HG03064 (cell line): Measurements from ENCODE around the gene ALKBH8.
"Not testable (repeated sequence)": the region's sequence is repeated elsewhere in the genome, so short reads cannot be mapped to it uniquely, and the experiment has no call there.

Experiments
- ATAC-seq: cut with Tn5 transposase; IDR thresholded peaks from one replicate; pipeline ENCODE4 v1.9.1; 2021; ENCODE audit warnings: low read depth; ENCODE audit not compliant: unreplicated experiment

The ALKBH8 gene

DNA sequence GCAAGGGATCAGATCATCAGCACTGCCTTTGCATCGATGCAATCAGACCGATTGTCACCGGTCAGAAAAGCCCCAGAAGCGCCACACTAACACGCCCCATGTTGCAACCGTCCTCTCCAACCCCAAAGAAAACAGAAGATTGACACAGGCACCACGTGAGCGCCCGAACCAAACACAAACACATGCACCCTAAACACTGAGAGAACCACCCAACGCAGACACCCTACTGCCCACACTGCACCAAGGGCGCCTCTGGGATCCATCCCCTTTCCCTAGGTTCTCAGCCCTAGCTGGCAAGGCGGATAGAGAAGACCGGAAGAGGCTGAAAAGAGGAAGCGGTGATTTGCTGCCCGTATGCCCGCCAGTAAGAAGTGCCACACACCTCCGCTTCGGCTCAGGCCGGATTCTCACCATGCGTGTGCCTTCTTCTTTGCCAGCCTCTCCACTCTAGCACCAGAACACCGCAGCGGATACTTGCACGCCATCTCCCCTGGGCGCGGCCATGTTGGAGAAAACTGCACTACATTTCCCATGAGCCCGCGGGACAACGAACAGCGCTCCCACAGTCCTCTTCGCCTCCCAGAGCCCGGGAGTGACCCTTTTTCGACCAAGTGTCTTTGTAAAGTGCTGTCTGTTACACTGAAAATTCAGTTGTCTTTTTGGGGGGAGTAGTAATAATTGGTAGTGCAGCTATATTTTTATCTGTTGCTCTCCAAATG lies at the start of gene ALKBH8:
Gene ALKBH8 (minus strand): TSS at position 517 of the 719 bp plus-strand sequence. CDS start 4,842 bp downstream, outside the sequence.
- ATAC-seq = peak; percentile 80

DNA sequence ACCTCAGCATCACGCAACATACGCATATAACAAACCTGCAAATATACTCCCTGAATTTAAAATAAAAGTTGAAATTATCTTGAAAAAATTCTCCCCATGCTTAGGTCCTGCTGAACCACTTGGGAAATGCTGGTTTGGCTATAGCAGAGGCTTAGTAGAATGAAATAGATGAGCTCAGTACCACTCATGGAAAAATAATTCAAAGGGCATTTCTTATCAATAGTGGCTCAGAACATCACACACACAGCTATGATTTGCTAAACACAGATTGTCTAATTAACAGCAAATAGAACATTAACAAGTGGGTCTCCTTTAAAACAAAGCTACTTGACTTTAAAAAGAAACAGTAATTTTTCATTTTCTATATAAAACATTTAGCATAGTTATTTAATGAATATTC lies 46.9 kb upstream of the ALKBH8 start:
- no peak for ATAC-seq

GRCh38 chr11:107609400-107610218 lies 44.1 kb upstream of the ALKBH8 start:
- ATAC-seq = no peak

- ATAC-seq = no peak
Observed at GRCh38 chr11:107608809-107609208, 43.3 kb upstream of the ALKBH8 start.

DNA sequence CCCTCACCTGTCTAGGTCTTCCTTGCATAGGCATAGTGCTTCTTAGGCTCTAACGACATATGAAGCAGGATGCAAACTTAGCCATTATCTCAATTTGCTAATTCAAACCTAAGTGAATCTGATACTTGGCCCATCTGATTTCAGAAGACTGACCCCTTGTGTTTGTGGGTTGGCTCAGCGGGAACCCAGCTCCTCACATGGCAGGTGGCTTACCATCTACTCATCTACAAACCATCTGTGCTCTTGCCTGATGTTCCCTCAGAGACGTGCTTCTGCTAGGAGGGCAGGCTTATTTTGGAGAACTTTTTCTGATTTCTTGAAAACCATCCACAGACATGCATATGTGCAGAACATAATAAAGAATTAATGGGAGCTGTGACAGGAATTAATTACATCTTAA lies 40.6 kb upstream of the ALKBH8 start:
- ATAC-seq = no peak

DNA sequence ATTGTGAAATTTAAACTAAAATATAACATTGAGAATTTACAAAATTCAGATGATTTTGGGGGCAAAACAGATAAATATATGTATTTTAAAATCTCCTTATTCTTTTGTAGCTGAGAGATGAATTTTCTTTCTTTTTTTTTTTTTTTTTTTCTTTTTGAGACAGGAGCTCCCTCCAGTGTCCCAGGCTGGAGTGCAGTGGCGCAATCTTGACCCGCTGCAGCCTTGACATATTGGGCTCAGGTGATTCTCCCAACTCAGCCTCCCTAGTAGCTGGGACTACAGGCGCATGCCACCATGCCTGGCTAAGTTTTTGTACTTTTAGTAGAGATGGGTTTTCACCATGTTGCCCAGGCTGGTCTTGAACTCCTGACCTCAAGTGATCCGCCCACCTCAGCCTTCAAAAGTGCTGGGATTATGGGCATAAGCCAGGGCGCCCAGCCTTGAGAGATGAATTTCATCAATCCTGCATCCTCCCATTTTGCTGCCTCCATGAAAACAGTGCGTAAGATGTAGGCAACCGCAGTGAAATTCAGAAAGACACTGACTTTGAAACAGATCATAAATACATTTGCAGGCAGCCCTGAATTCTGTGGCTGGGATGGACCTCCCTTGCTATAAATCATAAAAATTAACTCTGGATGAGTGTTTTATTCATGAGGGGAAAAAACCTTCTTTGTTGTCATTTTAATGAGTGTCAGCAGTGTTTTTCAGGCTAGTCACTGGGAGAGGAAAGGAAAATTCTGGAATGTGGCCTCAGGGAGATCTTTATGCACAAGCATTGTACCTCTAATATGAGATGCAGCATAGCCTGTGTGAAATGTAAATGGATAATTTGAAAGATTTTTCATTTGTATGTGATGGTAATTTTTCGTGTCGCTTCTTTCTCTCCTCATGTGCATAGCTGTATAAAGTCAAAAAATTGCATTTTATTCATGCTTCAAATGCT lies 39.8 kb upstream of the ALKBH8 start:
- ATAC-seq = no peak

DNA sequence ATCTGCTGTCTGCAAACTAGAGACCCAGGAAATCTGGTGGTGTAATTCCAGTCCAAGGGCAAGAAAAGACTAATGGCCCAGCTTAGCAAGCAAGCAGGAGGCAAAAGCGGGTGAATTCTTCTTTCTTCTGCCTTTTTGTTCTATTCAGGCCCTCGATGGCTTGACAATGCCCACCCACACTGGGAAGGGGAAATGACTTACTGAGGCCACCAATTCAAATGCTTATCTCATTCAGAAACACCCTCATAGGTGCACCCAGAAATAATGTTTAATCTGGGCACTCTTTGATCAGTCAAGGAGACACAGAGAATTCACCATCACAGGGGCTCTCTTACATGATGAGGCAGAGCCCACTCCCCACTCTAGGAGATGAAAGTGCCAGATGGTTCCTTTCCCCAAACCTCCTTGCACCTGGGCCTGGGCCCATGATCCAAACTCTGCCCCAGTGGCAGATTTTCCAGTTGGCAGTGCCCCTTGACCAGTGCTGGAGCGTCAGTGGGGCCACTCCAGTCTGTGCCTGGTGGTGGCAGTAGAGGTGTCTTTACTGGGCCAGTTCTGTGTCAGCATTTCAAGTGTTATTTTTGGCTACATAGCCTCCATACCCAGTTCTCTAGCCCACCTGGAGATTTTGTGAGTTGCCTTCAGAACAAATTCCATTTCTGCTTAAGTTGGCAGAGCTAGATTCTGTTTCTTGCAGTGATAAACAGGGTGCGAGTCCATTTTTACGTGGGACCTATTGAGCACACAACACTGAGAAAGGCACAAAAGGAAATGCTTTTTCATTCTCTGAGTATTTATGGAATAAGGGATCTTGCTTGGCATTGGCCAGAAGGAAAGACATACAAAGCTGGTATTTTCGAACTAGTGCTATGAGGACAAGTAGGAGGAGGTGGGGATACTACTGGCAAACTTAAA lies 32.9 kb upstream of the ALKBH8 start:
- ATAC-seq = no peak

DNA sequence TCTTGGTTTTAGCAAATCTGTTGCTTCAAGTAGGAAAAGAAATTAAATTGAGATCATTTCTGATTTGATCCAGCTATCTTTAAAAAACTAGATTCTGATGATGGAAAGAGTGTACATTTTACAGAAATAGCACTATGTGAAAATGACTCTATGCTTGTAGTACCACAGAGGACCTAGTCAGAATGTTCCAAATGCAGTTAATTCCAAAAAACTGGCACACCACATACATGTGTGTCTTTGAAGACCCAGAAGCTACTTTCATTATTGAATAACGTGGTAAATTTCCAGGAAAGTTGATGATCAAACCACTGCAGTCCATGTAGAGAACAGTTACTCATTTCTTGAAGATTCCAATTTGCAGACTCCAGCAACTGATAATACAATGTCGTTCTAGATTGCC lies 29.2 kb upstream of the ALKBH8 start:
- ATAC-seq = no peak

DNA sequence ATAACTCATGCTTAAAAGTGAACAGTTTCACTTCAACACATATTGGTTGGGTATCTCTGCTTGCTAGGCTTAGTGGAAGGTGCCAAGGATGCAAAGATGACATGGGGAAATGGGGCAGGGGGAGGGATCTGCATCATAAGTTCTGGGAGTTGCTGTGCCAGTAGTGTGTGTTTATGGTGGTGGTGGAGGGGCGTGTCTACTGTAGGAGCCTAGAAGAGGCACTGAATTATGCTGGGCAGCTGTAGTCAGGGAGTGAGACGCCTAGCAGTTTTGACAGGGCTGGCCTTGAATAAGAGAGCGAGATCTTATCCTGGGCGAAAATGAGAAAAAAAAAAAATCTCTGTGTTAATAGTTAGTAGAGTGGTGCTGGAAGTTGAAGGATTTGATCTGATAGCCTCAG lies 28.4 kb upstream of the ALKBH8 start:
- ATAC-seq = no peak

DNA sequence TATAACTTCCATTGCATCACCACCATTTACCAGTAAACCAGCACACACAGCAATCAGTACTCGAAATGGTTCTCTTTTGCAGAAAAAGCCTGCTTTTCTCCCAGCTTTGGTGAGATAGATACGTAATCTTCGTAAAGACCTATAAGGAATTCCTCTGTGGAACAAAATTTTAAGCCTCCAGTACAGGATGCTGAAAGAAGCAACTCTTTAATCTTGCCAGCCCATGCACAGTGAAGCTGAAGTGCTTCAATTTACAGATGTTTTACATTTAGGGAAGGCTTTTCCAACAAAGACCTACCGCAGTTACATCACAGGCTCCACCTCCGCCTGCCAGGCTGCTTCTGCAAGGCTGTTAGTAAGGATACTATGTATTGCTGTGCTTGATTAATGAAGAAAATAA lies 27.3 kb upstream of the ALKBH8 start:
- no peak for ATAC-seq

GRCh38 chr11:107592231-107592590 lies 26.7 kb upstream of the ALKBH8 start:
- no peak for ATAC-seq

- ATAC-seq = no peak
Observed at GRCh38 chr11:107591378-107592230, 26.1 kb upstream of the ALKBH8 start.

- no peak for ATAC-seq
Observed at GRCh38 chr11:107590460-107591377, 25.2 kb upstream of the ALKBH8 start, which contains the start of gene ELMOD1. Gene ELMOD1 (plus strand): TSS chr11:107591147. CDS start chr11:107618190, 27,043 bp downstream.

DNA sequence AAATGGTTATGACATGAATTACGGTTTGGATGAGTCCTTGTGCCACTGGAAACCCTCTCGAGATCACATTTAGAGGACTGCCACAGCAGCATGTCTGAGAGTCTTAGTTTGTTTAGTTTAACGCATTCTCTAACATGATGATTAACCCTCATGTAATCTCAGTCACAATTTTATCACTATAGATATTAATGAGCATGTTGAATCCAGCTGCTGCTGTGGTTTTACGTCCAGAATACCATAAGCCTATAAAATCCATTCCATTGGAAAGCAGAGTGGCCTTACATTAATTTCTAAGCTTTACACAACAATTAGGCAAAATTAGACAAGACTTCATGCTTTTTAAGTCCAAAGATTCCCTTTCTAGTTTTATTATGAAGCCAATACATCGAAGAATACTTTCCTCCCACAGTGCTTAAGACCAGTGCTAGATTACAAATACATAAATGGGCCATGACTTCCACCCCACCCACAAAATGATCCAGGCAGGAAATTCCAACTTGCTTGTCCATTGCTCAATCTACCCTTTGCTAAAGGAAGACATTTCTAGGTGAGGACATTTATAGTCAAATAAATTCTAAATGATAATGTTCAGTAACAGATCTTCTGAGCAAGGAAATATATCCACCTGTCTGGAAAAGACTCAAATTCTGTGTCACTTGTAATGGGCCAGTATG lies 21.9 kb upstream of the ALKBH8 start:
- ATAC-seq = no peak

GRCh38 chr11:107583629-107584195 lies 18.2 kb upstream of the ALKBH8 start:
- ATAC-seq = no peak

GRCh38 chr11:107581147-107581546 lies 15.6 kb upstream of the ALKBH8 start:
- no peak for ATAC-seq

DNA sequence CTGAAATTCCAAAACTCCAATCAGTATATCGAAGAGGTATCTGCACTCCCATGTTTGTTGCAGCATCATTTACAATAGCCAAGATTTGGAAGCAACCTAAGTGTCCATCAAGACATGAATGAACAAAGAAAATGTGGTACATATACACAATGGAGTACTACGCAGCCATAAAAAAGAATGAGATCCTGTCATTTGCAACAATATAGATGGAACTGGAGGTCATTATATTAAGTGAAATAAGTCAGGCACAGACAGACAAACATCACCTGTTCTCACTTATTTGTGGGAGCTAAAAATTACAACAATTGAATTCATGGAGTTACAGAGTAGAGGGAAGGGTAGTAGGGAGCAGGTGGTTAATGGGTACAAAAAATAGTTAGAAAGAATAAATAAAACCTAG lies 13.6 kb upstream of the ALKBH8 start:
- not testable (repeated sequence) for ATAC-seq
